Measurements from ENCODE around the gene C4orf50.

The C4orf50 gene

GRCh38 chr4:5973033-5973432 is 45.2 kb downstream of the C4orf50 start:
- no peaks in the 10 kb centered on the region for H3K9me3 ChIP-seq (replicated peaks; ENCODE audit: insufficient read depth, low read length)
- peaks cover 3% of the 10 kb centered on the region; the same call in 1 of the 2 replicates for H3F3A ChIP-seq (ENCODE audit: insufficient read depth, low read length)
- no peak overlapping the region for H3K9ac ChIP-seq (ENCODE audit: low read length)
- no peak overlapping the region for H2AFZ ChIP-seq (ENCODE audit: low read length)
- no peak overlapping the region for H3K4me2 ChIP-seq (ENCODE audit: low read depth, low read length)
- no peak for DNase-seq
- H4K20me1 ChIP-seq (ENCODE audit: insufficient read depth, low read length): no peaks in the 10 kb centered on the region
- 0 out of 2 replicates have a peak, but pooled peaks cover 4% of the 10 kb centered on the region for H3K27me3 ChIP-seq (replicated peaks; ENCODE audit: insufficient read depth, low read length)
- H3K27ac ChIP-seq (ENCODE audit: low read length): no peak overlapping the region
- H3K4me1 ChIP-seq (ENCODE audit: low read length): peaks cover 9% of the 10 kb centered on the region
- TF ChIP-seq EZH2 (optimal IDR thresholded peaks at IDR 0.05; ENCODE audit: low read depth, low read length) (no peak), EZH2phosphoT487 (IDR thresholded peaks at IDR 0.05; ENCODE audit: low read length) (no peak), CTCF (IDR thresholded peaks at IDR 0.05; ENCODE audit: low read length) (no peak)
- H3K9me2 ChIP-seq (replicated peaks; ENCODE audit: insufficient read depth, low read length): no peaks in the 10 kb centered on the region
- H3K4me3 ChIP-seq (ENCODE audit: low read length): no peak overlapping the region
- no peaks in the 10 kb centered on the region for H3K79me2 ChIP-seq (ENCODE audit: low read length)
- H3K36me3 ChIP-seq (replicated peaks; ENCODE audit: insufficient read depth, low read length): no peaks in the 10 kb centered on the region

- H3K4me1 ChIP-seq (ENCODE audit: low read length): peaks cover 9% of the 10 kb centered on the region
- no peak for DNase-seq
- H3K9me3 ChIP-seq (replicated peaks; ENCODE audit: insufficient read depth, low read length): no peaks in the 10 kb centered on the region
- H3K27me3 ChIP-seq (replicated peaks; ENCODE audit: insufficient read depth, low read length): 0 out of 2 replicates have a peak, but pooled peaks cover 4% of the 10 kb centered on the region
- H3K27ac ChIP-seq (ENCODE audit: low read length): no peak overlapping the region
- H3K9ac ChIP-seq (ENCODE audit: low read length): no peak overlapping the region
- H2AFZ ChIP-seq (ENCODE audit: low read length): no peak overlapping the region
- no peaks in the 10 kb centered on the region for H3K9me2 ChIP-seq (replicated peaks; ENCODE audit: insufficient read depth, low read length)
- no peaks in the 10 kb centered on the region for H3K36me3 ChIP-seq (replicated peaks; ENCODE audit: insufficient read depth, low read length)
- H3F3A ChIP-seq (ENCODE audit: insufficient read depth, low read length): peaks cover 3% of the 10 kb centered on the region; the same call in 1 of the 2 replicates
- no peak overlapping the region for H3K4me2 ChIP-seq (ENCODE audit: low read depth, low read length)
- TF ChIP-seq CTCF (IDR thresholded peaks at IDR 0.05; ENCODE audit: low read length) (no peak), EZH2phosphoT487 (IDR thresholded peaks at IDR 0.05; ENCODE audit: low read length) (no peak), EZH2 (optimal IDR thresholded peaks at IDR 0.05; ENCODE audit: low read depth, low read length) (no peak)
- no peaks in the 10 kb centered on the region for H4K20me1 ChIP-seq (ENCODE audit: insufficient read depth, low read length)
- H3K79me2 ChIP-seq (ENCODE audit: low read length): no peaks in the 10 kb centered on the region
- no peak overlapping the region for H3K4me3 ChIP-seq (ENCODE audit: low read length)
These were observed 45.7 kb downstream of the C4orf50 start for GRCh38 chr4:5972571-5972970.

- H3K27ac ChIP-seq (ENCODE audit: low read length): no peak overlapping the region
- no peak overlapping the region for H2AFZ ChIP-seq (ENCODE audit: low read length)
- H3K36me3 ChIP-seq (replicated peaks; ENCODE audit: insufficient read depth, low read length): no peaks in the 10 kb centered on the region
- TF ChIP-seq EZH2 (optimal IDR thresholded peaks at IDR 0.05; ENCODE audit: low read depth, low read length) (no peak), EZH2phosphoT487 (IDR thresholded peaks at IDR 0.05; ENCODE audit: low read length) (no peak)
- H3K9me2 ChIP-seq (replicated peaks; ENCODE audit: insufficient read depth, low read length): no peaks in the 10 kb centered on the region
- H3F3A ChIP-seq (ENCODE audit: insufficient read depth, low read length): peaks cover 3% of the 10 kb centered on the region; the same call in 1 of the 2 replicates
- H3K4me2 ChIP-seq (ENCODE audit: low read depth, low read length): no peak overlapping the region
- peaks cover 9% of the 10 kb centered on the region for H3K4me1 ChIP-seq (ENCODE audit: low read length)
- H3K9me3 ChIP-seq (replicated peaks; ENCODE audit: insufficient read depth, low read length): no peaks in the 10 kb centered on the region
- no peak overlapping the region for H3K9ac ChIP-seq (ENCODE audit: low read length)
- H4K20me1 ChIP-seq (ENCODE audit: insufficient read depth, low read length): no peaks in the 10 kb centered on the region
- no peak for DNase-seq
- H3K4me3 ChIP-seq (ENCODE audit: low read length): no peak overlapping the region
- H3K79me2 ChIP-seq (ENCODE audit: low read length): no peaks in the 10 kb centered on the region
- 0 out of 2 replicates have a peak, but pooled peaks cover 4% of the 10 kb centered on the region for H3K27me3 ChIP-seq (replicated peaks; ENCODE audit: insufficient read depth, low read length)
These were observed 47.2 kb downstream of the C4orf50 start for GRCh38 chr4:5971078-5971450.

GRCh38 chr4:5970381-5971077 is 47.7 kb downstream of the C4orf50 start:
- H3K4me3 ChIP-seq (ENCODE audit: low read length): no peak overlapping the region

More at GRCh38 chr4:5970381-5971077, 47.7 kb downstream of the C4orf50 start:
- H2AFZ ChIP-seq (ENCODE audit: low read length): no peak overlapping the region
- no peaks in the 10 kb centered on the region for H3K79me2 ChIP-seq (ENCODE audit: low read length)
- H3K9me3 ChIP-seq (replicated peaks; ENCODE audit: insufficient read depth, low read length): no peaks in the 10 kb centered on the region
- 0 out of 2 replicates have a peak, but pooled peaks cover 4% of the 10 kb centered on the region for H3K27me3 ChIP-seq (replicated peaks; ENCODE audit: insufficient read depth, low read length)
- H3K9me2 ChIP-seq (replicated peaks; ENCODE audit: insufficient read depth, low read length): no peaks in the 10 kb centered on the region
- TF ChIP-seq EZH2phosphoT487 (IDR thresholded peaks at IDR 0.05; ENCODE audit: low read length): no peak
- TF ChIP-seq EZH2 (optimal IDR thresholded peaks at IDR 0.05; ENCODE audit: low read depth, low read length): no peak
- TF ChIP-seq CTCF (IDR thresholded peaks at IDR 0.05; ENCODE audit: low read length): no peak
- H4K20me1 ChIP-seq (ENCODE audit: insufficient read depth, low read length): no peaks in the 10 kb centered on the region
- peaks cover 3% of the 10 kb centered on the region; the same call in 1 of the 2 replicates for H3F3A ChIP-seq (ENCODE audit: insufficient read depth, low read length)
- DNase-seq: no peak
- H3K27ac ChIP-seq (ENCODE audit: low read length): no peak overlapping the region
- H3K9ac ChIP-seq (ENCODE audit: low read length): no peak overlapping the region
- H3K4me1 ChIP-seq (ENCODE audit: low read length): peaks cover 9% of the 10 kb centered on the region
- H3K4me2 ChIP-seq (ENCODE audit: low read depth, low read length): no peak overlapping the region
- H3K36me3 ChIP-seq (replicated peaks; ENCODE audit: insufficient read depth, low read length): no peaks in the 10 kb centered on the region
